ENCODE measurements around the gene KIF26A. TPM values are rescaled to one million over a fixed set of nuclear protein-coding genes. Genes with fewer than 3 reads are reported as not detected.

Gene KIF26A
- total RNA-seq, 1 experiment from 2014 or later: 3.1 TPM

- no peak overlapping the region for H3K4me3 ChIP-seq (ENCODE audit: low read length)
- no peak overlapping the region for H3K4me2 ChIP-seq (ENCODE audit: low read length)
- DNase-seq (no peak), ATAC-seq (no peak)
- H3K4me1 ChIP-seq (ENCODE audit: insufficient read depth, low read length): peaks cover 3% of the 10 kb centered on the region; the same call in 1 of the 2 replicates
- no peaks in the 10 kb centered on the region for H3K9me3 ChIP-seq (ENCODE audit: low read length)
- no peaks in the 10 kb centered on the region for H3K9me2 ChIP-seq (replicated peaks; ENCODE audit: low read length)
- H3F3A ChIP-seq (ENCODE audit: low read length, unreplicated experiment): no peaks in the 10 kb centered on the region
- CTCF ChIA-PET: no interaction called here
- no peak overlapping the region for H2AFZ ChIP-seq (ENCODE audit: low read length)
- no peak overlapping the region for H3K9ac ChIP-seq (ENCODE audit: low read length)
- H3K36me3 ChIP-seq (ENCODE audit: low read depth, low read length): no peaks in the 10 kb centered on the region
- H3K79me2 ChIP-seq (ENCODE audit: low read length): no peaks in the 10 kb centered on the region
- POLR2A ChIA-PET (ENCODE audit: unreplicated experiment): no interaction called here
- no peaks in the 10 kb centered on the region for H4K20me1 ChIP-seq (ENCODE audit: low read length)
- TF ChIP-seq EZH2phosphoT487 (IDR thresholded peaks at IDR 0.05; ENCODE audit: borderline replicate concordance, low read length) (no peak), EZH2 (IDR thresholded peaks at IDR 0.05; ENCODE audit: low read length, unreplicated experiment) (no peak)
- TF ChIP-seq, protein P1, sequence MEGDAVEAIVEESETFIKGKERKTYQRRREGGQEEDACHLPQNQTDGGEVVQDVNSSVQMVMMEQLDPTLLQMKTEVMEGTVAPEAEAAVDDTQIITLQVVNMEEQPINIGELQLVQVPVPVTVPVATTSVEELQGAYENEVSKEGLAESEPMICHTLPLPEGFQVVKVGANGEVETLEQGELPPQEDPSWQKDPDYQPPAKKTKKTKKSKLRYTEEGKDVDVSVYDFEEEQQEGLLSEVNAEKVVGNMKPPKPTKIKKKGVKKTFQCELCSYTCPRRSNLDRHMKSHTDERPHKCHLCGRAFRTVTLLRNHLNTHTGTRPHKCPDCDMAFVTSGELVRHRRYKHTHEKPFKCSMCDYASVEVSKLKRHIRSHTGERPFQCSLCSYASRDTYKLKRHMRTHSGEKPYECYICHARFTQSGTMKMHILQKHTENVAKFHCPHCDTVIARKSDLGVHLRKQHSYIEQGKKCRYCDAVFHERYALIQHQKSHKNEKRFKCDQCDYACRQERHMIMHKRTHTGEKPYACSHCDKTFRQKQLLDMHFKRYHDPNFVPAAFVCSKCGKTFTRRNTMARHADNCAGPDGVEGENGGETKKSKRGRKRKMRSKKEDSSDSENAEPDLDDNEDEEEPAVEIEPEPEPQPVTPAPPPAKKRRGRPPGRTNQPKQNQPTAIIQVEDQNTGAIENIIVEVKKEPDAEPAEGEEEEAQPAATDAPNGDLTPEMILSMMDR (conservative IDR thresholded peaks at IDR 0.05; ENCODE audit: low read depth, low read length): no peak
- BruUV-seq (replicated peaks): no TSS peak
- intact Hi-C loops (cut with micrococcal nuclease): no loop called here
- H3K27me3 ChIP-seq (ENCODE audit: low read length): no peaks in the 10 kb centered on the region
- H3K27ac ChIP-seq (ENCODE audit: low read length): no peak overlapping the region
Observed at GRCh38 chr14:104186575-104186974, 48.2 kb downstream of the KIF26A start.

- Histone ChIP-seq H3K79me2 (ENCODE audit: low read length) (no peaks in the 10 kb centered on the region), H3K9me3 (ENCODE audit: low read length) (no peaks in the 10 kb centered on the region), H3K4me1 (ENCODE audit: insufficient read depth, low read length) (peaks cover 3% of the 10 kb centered on the region; the same call in 1 of the 2 replicates), H3K4me2 (ENCODE audit: low read length) (no peak overlapping the region), H3K9ac (ENCODE audit: low read length) (no peak overlapping the region), H3K27me3 (ENCODE audit: low read length) (no peaks in the 10 kb centered on the region), H3K4me3 (ENCODE audit: low read length) (no peak overlapping the region), H3K36me3 (ENCODE audit: low read depth, low read length) (no peaks in the 10 kb centered on the region), H3F3A (ENCODE audit: low read length, unreplicated experiment) (no peaks in the 10 kb centered on the region), H2AFZ (ENCODE audit: low read length) (no peak overlapping the region), H4K20me1 (ENCODE audit: low read length) (no peaks in the 10 kb centered on the region), H3K27ac (ENCODE audit: low read length) (no peak overlapping the region), H3K9me2 (replicated peaks; ENCODE audit: low read length) (no peaks in the 10 kb centered on the region)
- DNase-seq (peak; percentile 27), ATAC-seq (peak; percentile 15; the same call in 1 of the 2 replicates)
- ChIA-PET POLR2A (ENCODE audit: unreplicated experiment) (no interaction called here), CTCF (no interaction called here)
- BruUV-seq (replicated peaks): no TSS peak
- intact Hi-C loops (cut with micrococcal nuclease): no loop called here
- TF ChIP-seq EZH2 (IDR thresholded peaks at IDR 0.05; ENCODE audit: low read length, unreplicated experiment): no peak
- TF ChIP-seq EZH2phosphoT487 (IDR thresholded peaks at IDR 0.05; ENCODE audit: borderline replicate concordance, low read length): no peak
Observed at GRCh38 chr14:104187121-104187889, 48.9 kb downstream of the KIF26A start.

DNA sequence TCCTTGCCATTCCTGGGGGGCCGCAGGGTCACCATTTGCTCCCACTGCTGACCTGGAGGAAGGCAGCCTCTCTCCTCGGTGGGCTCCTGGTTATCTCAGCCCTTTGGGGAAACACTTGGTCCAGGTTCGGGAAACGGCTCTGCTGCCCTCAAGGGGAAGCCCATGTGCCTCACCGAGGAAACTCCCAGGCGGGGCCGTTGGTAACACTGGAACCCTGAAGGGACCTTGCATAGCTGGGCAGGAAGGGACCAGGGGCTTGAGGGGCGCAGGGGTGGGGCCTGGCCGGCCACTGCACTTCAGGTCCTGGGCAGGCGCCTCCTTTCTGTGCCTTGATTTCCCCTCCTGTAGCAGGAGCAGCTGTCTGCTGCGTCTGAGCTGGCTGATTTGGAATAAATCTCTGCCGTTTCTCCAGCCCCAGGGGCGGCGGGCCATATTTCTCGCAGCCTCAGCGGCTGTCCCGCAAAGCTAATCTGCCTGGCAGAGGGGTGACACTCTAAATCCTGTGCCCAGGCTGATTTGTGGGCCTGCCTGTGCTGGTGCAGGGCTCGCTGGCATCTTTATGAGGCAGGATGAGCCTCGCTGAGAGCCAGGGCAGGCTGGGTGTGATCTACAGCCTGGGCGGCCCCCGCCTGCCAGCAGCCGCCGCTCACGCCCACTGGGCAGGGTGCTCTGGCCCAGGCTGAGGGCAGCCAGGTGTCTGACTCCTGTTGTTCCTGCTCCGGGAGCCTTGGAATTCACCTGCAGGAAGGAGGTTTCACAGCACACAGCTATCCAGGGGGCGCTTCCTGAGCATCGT, 49.7 kb downstream of the KIF26A start:
- no peak overlapping the region for H2AFZ ChIP-seq (ENCODE audit: low read length)
- no peaks in the 10 kb centered on the region for H3K9me2 ChIP-seq (replicated peaks; ENCODE audit: low read length)
- BruUV-seq (replicated peaks): no TSS peak
- CTCF ChIA-PET: no interaction called here
- intact Hi-C loops (cut with micrococcal nuclease): no loop called here
- POLR2A ChIA-PET (ENCODE audit: unreplicated experiment): no interaction called here
- H3K4me1 ChIP-seq (ENCODE audit: insufficient read depth, low read length): peaks cover 3% of the 10 kb centered on the region; the same call in 1 of the 2 replicates
- no peaks in the 10 kb centered on the region for H3K27me3 ChIP-seq (ENCODE audit: low read length)
- H3K27ac ChIP-seq (ENCODE audit: low read length): no peak overlapping the region
- TF ChIP-seq EZH2 (IDR thresholded peaks at IDR 0.05; ENCODE audit: low read length, unreplicated experiment): no peak
- TF ChIP-seq, protein P1 (conservative IDR thresholded peaks at IDR 0.05; ENCODE audit: low read depth, low read length): 0 out of 2 replicates have a peak, but pooled peaks have one; percentile 11
- no peaks in the 10 kb centered on the region for H3F3A ChIP-seq (ENCODE audit: low read length, unreplicated experiment)
- H3K9ac ChIP-seq (ENCODE audit: low read length): no peak overlapping the region
- H3K9me3 ChIP-seq (ENCODE audit: low read length): no peaks in the 10 kb centered on the region
- H3K79me2 ChIP-seq (ENCODE audit: low read length): no peaks in the 10 kb centered on the region
- ATAC-seq (peak; percentile 16), DNase-seq (peak; percentile 17)
- no peak overlapping the region for H3K4me2 ChIP-seq (ENCODE audit: low read length)
- H3K36me3 ChIP-seq (ENCODE audit: low read depth, low read length): no peaks in the 10 kb centered on the region
- H4K20me1 ChIP-seq (ENCODE audit: low read length): no peaks in the 10 kb centered on the region
- no peak overlapping the region for H3K4me3 ChIP-seq (ENCODE audit: low read length)
